HFF-Myc (cell line): ENCODE measurements around the gene TECPR1.

Experiments
- DNase-seq: peaks from one replicate; pipeline ENCODE4 v3.0.0-alpha.2; 2011; ENCODE audit warnings: low read depth; ENCODE audit errors: extremely low read depth
- H3K4me3 ChIP-seq: replicated peaks from 2 replicates; pipeline ENCODE4 v1.5.1; 2011; ENCODE audit warnings: low read depth, mild to moderate bottlenecking, control low read depth, low read length
- TF ChIP-seq, protein P1 (sequence below): IDR thresholded peaks from 2 replicates; pipeline ENCODE4 v1.5.1; 2012; ENCODE audit warnings: mild to moderate bottlenecking, low read depth, low read length, control low read depth; ENCODE audit errors: missing control alignments

TECPR1 gene

DNA sequence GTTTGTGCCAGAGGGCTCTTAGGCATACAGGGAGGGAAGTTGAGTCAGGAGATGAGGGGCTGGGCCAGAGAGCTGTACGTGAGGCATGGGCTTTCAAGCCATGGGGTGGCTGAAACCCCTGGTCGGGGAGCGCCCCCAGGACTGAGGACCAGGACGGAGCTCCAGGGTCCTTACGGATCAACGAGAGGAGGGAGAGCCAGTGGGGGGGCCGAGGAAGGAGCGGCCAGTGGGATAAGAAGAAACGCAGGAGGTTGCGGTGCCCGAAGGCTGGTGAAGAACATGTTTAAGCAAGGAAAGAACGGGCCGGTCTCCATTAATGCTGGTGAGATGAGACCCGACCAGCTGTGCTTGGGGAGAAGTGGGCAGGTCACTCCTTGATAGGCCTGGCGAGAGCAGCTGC lies 84.4 kb downstream of the TECPR1 start:
- no peak overlapping the region for H3K4me3 ChIP-seq
- DNase-seq = no peak
- TF ChIP-seq, protein P1, sequence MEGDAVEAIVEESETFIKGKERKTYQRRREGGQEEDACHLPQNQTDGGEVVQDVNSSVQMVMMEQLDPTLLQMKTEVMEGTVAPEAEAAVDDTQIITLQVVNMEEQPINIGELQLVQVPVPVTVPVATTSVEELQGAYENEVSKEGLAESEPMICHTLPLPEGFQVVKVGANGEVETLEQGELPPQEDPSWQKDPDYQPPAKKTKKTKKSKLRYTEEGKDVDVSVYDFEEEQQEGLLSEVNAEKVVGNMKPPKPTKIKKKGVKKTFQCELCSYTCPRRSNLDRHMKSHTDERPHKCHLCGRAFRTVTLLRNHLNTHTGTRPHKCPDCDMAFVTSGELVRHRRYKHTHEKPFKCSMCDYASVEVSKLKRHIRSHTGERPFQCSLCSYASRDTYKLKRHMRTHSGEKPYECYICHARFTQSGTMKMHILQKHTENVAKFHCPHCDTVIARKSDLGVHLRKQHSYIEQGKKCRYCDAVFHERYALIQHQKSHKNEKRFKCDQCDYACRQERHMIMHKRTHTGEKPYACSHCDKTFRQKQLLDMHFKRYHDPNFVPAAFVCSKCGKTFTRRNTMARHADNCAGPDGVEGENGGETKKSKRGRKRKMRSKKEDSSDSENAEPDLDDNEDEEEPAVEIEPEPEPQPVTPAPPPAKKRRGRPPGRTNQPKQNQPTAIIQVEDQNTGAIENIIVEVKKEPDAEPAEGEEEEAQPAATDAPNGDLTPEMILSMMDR = no peak

DNA sequence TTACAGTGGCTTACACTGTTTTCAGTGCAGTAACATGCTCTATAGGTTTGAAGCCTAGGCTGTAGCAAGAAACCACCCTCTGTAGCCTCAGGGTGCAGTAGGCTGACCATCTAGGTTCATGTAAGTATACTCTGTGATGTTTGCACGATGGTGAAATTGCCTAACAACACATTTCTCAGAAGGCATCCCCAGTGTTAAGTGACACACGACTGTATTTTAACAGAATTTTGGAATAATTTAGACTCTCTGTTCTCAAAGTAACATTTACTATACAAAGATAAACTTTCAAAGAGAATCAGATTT lies 85.4 kb downstream of the TECPR1 start:
- no peak for DNase-seq
- H3K4me3 ChIP-seq = no peak overlapping the region
- TF ChIP-seq, protein P1 = no peak

- no peak overlapping the region for H3K4me3 ChIP-seq
- DNase-seq = no peak
- TF ChIP-seq, protein P1 = peak; percentile 67
These were observed 86.0 kb downstream of the TECPR1 start for GRCh38 chr7:98165827-98166667.
